Caco-2 (cell line): Measurements from ENCODE around the gene SIK1. TPM values are rescaled to one million over a fixed set of nuclear protein-coding genes. Genes with fewer than 3 reads are reported as not detected.
"Not testable (repeated sequence)": the region's sequence is repeated elsewhere in the genome, so short reads cannot be mapped to it uniquely, and the experiment has no call there.

Source experiments
- Bru-seq: library from RNA; stranded (reverse); fragments of 400-500 nt; gene quantifications from one replicate; lab custom pipeline; 2021; lab: Mats Ljungman, UMichigan
- BruChase-seq, 2 experiments: library from RNA; stranded (reverse); fragments of 400-500 nt; gene quantifications; one replicate each; lab custom pipeline; 2021; lab: Mats Ljungman, UMichigan
- BruUV-seq: library from RNA; stranded (reverse); fragments of 400-500 nt; replicated peaks from 2 replicates; lab custom pipeline; 2021; lab: Mats Ljungman, UMichigan
- CTCF ChIA-PET: fragments of 300-600 bp; sonication (Branson Sonifier 250); formaldehyde crosslinking; loops from one replicate; lab custom pipeline; 2022; ENCODE audit warnings: antibody characterized with exemption; lab: Charles Lee
- POLR2A ChIA-PET: fragments of 300-600 bp; sonication (Branson Sonifier 250); formaldehyde crosslinking; loops from one replicate; lab custom pipeline; 2022; ENCODE audit warnings: antibody characterized with exemption; lab: Charles Lee
- DNase-seq, 2 experiments: peaks; one replicate each; pipeline versions ENCODE4 v3.0.0 to v3.0.0-alpha.2; 2020 to 2022
- H3K27me3 ChIP-seq: replicated peaks from 2 replicates; pipeline ENCODE4 v1.6.0; 2011; ENCODE audit warnings: low read length; ENCODE audit not compliant: control insufficient read depth, insufficient read depth
- H3K36me3 ChIP-seq: 2 replicates; pipeline ENCODE4 v1.5.1; 2011; ENCODE audit warnings: low read length; ENCODE audit not compliant: control insufficient read depth, insufficient read depth
- H3K4me1 ChIP-seq: fragments of 250-450 bp; sonication (Bioruptor Pico); 2 replicates; pipeline ENCODE4 v1.5.1; 2020; ENCODE audit warnings: mild to moderate bottlenecking
- H3K4me3 ChIP-seq: 2 replicates; pipeline ENCODE4 v1.5.1; 2011; ENCODE audit warnings: low read depth, mild to moderate bottlenecking, control low read depth, low read length
- H3K9me3 ChIP-seq: fragments of 250-450 bp; sonication (Bioruptor Pico); 2 replicates; pipeline ENCODE4 v1.5.1; 2020; ENCODE audit warnings: mild to moderate bottlenecking, moderate library complexity
- H3K27ac Mint-ChIP-seq: one replicate; pipeline ENCODE4 v1.8.0; 2022; ENCODE audit warnings: mixed read lengths; ENCODE audit not compliant: unreplicated experiment
- H3K27me3 Mint-ChIP-seq: one replicate; pipeline ENCODE4 v1.8.0; 2022; ENCODE audit warnings: mixed read lengths; ENCODE audit not compliant: insufficient read depth, unreplicated experiment
- H3K36me3 Mint-ChIP-seq: one replicate; pipeline ENCODE4 v1.8.0; 2022; ENCODE audit warnings: mild to moderate bottlenecking, mixed read lengths; ENCODE audit not compliant: insufficient read depth, unreplicated experiment
- H3K4me1 Mint-ChIP-seq: one replicate; pipeline ENCODE4 v1.8.0; 2022; ENCODE audit warnings: low read depth, mixed read lengths; ENCODE audit not compliant: unreplicated experiment
- H3K4me3 Mint-ChIP-seq: one replicate; pipeline ENCODE4 v1.8.0; 2022; ENCODE audit warnings: mild to moderate bottlenecking, moderate library complexity, mixed read lengths; ENCODE audit not compliant: unreplicated experiment
- H3K9me3 Mint-ChIP-seq: one replicate; pipeline ENCODE4 v1.8.0; 2022; ENCODE audit warnings: mixed read lengths; ENCODE audit not compliant: unreplicated experiment
- CTCF ChIP-seq, 2 experiments: fragments of 200-600 bp in 1 of 2; IDR thresholded peaks; 1 replicate in 1 of 2; 2 replicates in 1 of 2; pipeline versions ENCODE4 v1.5.1 to v1.8.0; 2011 to 2022; ENCODE audit warnings: antibody characterized with exemption in 1 of 2, control low read depth in 1 of 2, inconsistent platforms in 1 of 2, low read depth in 1 of 2, low read length in 1 of 2, mild to moderate bottlenecking in 1 of 2, moderate library complexity in 1 of 2; ENCODE audit not compliant: insufficient read depth in 1 of 2, severe bottlenecking in 1 of 2, unreplicated experiment in 1 of 2
- intact Hi-C: fragments of 100-400 bp; cut with micrococcal nuclease; formaldehyde crosslinking; loops from one replicate; pipeline ENCODE4 v1.10.0; 2022; ENCODE audit not compliant: unreplicated experiment
- long read RNA-seq: library from polyadenylated mRNA; stranded (forward); transcript quantifications from one replicate; pipeline ENCODE4 v2.0.0, GENCODE V29; 2022
- total RNA-seq: library from RNA; stranded (reverse); gene quantifications from 2 replicates; pipeline ENCODE4 v1.2.3, GENCODE V29; 2022

Gene SIK1
- total RNA-seq (69.4 and 71.5 TPM in 2 replicates), Bru-seq, nascent RNA (percentile 29 among the genes with signal in this experiment), BruChase-seq, experiment 1, labeled RNA remaining after a 2-hour chase (percentile 22 among the genes with signal in this experiment), BruChase-seq, experiment 2, labeled RNA remaining after a 6-hour chase (percentile 17 among the genes with signal in this experiment)
- long read RNA-seq, result 0 reads

- H3K27ac Mint-ChIP-seq, DNase-seq, H3K36me3 Mint-ChIP-seq, BruUV-seq, CTCF ChIA-PET, H3K4me3 Mint-ChIP-seq, intact Hi-C loops, H3K4me1 Mint-ChIP-seq, H3K9me3 Mint-ChIP-seq, POLR2A ChIA-PET, H3K27me3 Mint-ChIP-seq, H3K4me3 ChIP-seq, H3K36me3 ChIP-seq, H3K27me3 ChIP-seq, H3K4me1 ChIP-seq, H3K9me3 ChIP-seq: not testable (repeated sequence)
Observed at GRCh38 chr21:43426404-43427241, at the start of gene SIK1. Gene SIK1, minus strand, starts transcription at chr21:43427131. Its CDS starts 953 bp downstream, at chr21:43426178.

GRCh38 chr21:43471597-43472242 lies 44.8 kb upstream of the SIK1 start:
- H3K4me1 Mint-ChIP-seq, BruUV-seq, intact Hi-C loops, H3K4me1 ChIP-seq, H3K27ac Mint-ChIP-seq, H3K4me3 Mint-ChIP-seq, DNase-seq, H3K27me3 Mint-ChIP-seq, H3K9me3 ChIP-seq, H3K36me3 ChIP-seq, H3K36me3 Mint-ChIP-seq, CTCF ChIA-PET, H3K27me3 ChIP-seq, POLR2A ChIA-PET, H3K4me3 ChIP-seq, H3K9me3 Mint-ChIP-seq: not testable (repeated sequence)

- H3K36me3 Mint-ChIP-seq, POLR2A ChIA-PET, BruUV-seq: not testable (repeated sequence)
Observed at GRCh38 chr21:43469719-43470458, 43.0 kb upstream of the SIK1 start.

GRCh38 chr21:43467785-43468184 lies 40.9 kb upstream of the SIK1 start:
- no TSS peak for BruUV-seq
- peaks cover 7% of the 10 kb centered on the region for H3K4me1 Mint-ChIP-seq
- peak overlapping the region; percentile 42 for H3K4me3 Mint-ChIP-seq
- Histone ChIP-seq H3K9me3 (no peaks in the 10 kb centered on the region), H3K27me3 (no peaks in the 10 kb centered on the region), H3K36me3 (no peaks in the 10 kb centered on the region), H3K4me1 (no peaks in the 10 kb centered on the region), H3K4me3 (no peak overlapping the region)
- TF ChIP-seq CTCF (IDR thresholded peaks at IDR 0.05; ENCODE audit: insufficient read depth in 1 of 2, low read depth in 1 of 2, low read length in 1 of 2, severe bottlenecking in 1 of 2, unreplicated experiment in 1 of 2), result no peak
- CTCF ChIA-PET, result no interaction called here
- peak overlapping the region; percentile 94 for H3K27ac Mint-ChIP-seq
- H3K36me3 Mint-ChIP-seq, result peaks cover 6% of the 10 kb centered on the region
- H3K27me3 Mint-ChIP-seq, result no peaks in the 10 kb centered on the region
- no peak for DNase-seq
- peaks cover 9% of the 10 kb centered on the region for H3K9me3 Mint-ChIP-seq
- POLR2A ChIA-PET, result no interaction called here
- intact Hi-C loops, result no loop called here

More at GRCh38 chr21:43469719-43470458, 43.0 kb upstream of the SIK1 start:
- H3K27me3 ChIP-seq, H3K4me3 Mint-ChIP-seq, H3K4me1 Mint-ChIP-seq, H3K27ac Mint-ChIP-seq, H3K4me3 ChIP-seq, intact Hi-C loops, H3K4me1 ChIP-seq, DNase-seq, H3K9me3 ChIP-seq, H3K9me3 Mint-ChIP-seq, H3K27me3 Mint-ChIP-seq, H3K36me3 ChIP-seq, CTCF ChIA-PET: not testable (repeated sequence)

- H3K4me1 Mint-ChIP-seq, CTCF ChIA-PET, H3K27me3 ChIP-seq, H3K9me3 Mint-ChIP-seq, H3K27ac Mint-ChIP-seq, H3K9me3 ChIP-seq, POLR2A ChIA-PET, H3K4me1 ChIP-seq, intact Hi-C loops, BruUV-seq, H3K36me3 ChIP-seq, H3K27me3 Mint-ChIP-seq, H3K4me3 Mint-ChIP-seq, DNase-seq, H3K36me3 Mint-ChIP-seq, H3K4me3 ChIP-seq: not testable (repeated sequence)
Observed at GRCh38 chr21:43465159-43465558, 38.2 kb upstream of the SIK1 start.
